ENCODE data around the gene IL23A.
"Not testable (repeated sequence)": the region's sequence is repeated elsewhere in the genome, so short reads cannot be mapped to it uniquely, and the experiment has no call there.

The IL23A gene

GRCh38 chr12:56334490-56334793, 4.2 kb upstream of the IL23A start:
- peak overlapping the region; percentile 77 for H3K4me3 ChIP-seq (ENCODE audit: low read depth, low read length)
- no peak for DNase-seq (ENCODE audit: low read depth)
- no peak for TF ChIP-seq CTCF (IDR thresholded peaks at IDR 0.05; ENCODE audit: low read depth, low read length, missing control alignments)

- not testable (repeated sequence) for H3K4me3 ChIP-seq (ENCODE audit: low read depth, low read length); DNase-seq (ENCODE audit: low read depth)
Measured at GRCh38 chr12:56335527-56335926, 3.2 kb upstream of the IL23A start.

GRCh38 chr12:56336361-56337167, 2.1 kb upstream of the IL23A start:
- H3K4me3 ChIP-seq (ENCODE audit: low read depth, low read length) = no peak overlapping the region
- TF ChIP-seq CTCF (IDR thresholded peaks at IDR 0.05; ENCODE audit: low read depth, low read length, missing control alignments) = no peak
- DNase-seq (ENCODE audit: low read depth) = peak; percentile 69

- no peak for TF ChIP-seq CTCF (IDR thresholded peaks at IDR 0.05; ENCODE audit: low read depth, low read length, missing control alignments)
- no peak for DNase-seq (ENCODE audit: low read depth)
- H3K4me3 ChIP-seq (ENCODE audit: low read depth, low read length) = no peak overlapping the region
Measured at GRCh38 chr12:56337753-56338251, 882 bp upstream of the IL23A start.

- DNase-seq (ENCODE audit: low read depth) = no peak
- H3K4me3 ChIP-seq (ENCODE audit: low read depth, low read length) = peak overlapping the region; percentile 30; the same call in 1 of the 2 replicates
- no peak for TF ChIP-seq CTCF (IDR thresholded peaks at IDR 0.05; ENCODE audit: low read depth, low read length, missing control alignments)
Measured at GRCh38 chr12:56339158-56339422, 406 bp downstream of the IL23A start.

GRCh38 chr12:56341616-56342015, 2.9 kb downstream of the IL23A start:
- DNase-seq (ENCODE audit: low read depth) = no peak
- H3K4me3 ChIP-seq (ENCODE audit: low read depth, low read length) = no peak overlapping the region
- TF ChIP-seq CTCF (IDR thresholded peaks at IDR 0.05; ENCODE audit: low read depth, low read length, missing control alignments) = no peak

- not testable (repeated sequence) for DNase-seq (ENCODE audit: low read depth); H3K4me3 ChIP-seq (ENCODE audit: low read depth, low read length)
Measured at GRCh38 chr12:56342290-56342689, 3.6 kb downstream of the IL23A start.

- DNase-seq (ENCODE audit: low read depth) = no peak
- no peak overlapping the region for H3K4me3 ChIP-seq (ENCODE audit: low read depth, low read length)
- peak; percentile 6 for TF ChIP-seq CTCF (IDR thresholded peaks at IDR 0.05; ENCODE audit: low read depth, low read length, missing control alignments)
Measured at GRCh38 chr12:56346675-56347074, 8.0 kb downstream of the IL23A start.

- not testable (repeated sequence) for DNase-seq (ENCODE audit: low read depth); H3K4me3 ChIP-seq (ENCODE audit: low read depth, low read length)
Measured at GRCh38 chr12:56347255-56347654, 8.6 kb downstream of the IL23A start.

All from GM12864 (cell line).